ENCODE results near the gene HRH3.

The HRH3 gene

DNA sequence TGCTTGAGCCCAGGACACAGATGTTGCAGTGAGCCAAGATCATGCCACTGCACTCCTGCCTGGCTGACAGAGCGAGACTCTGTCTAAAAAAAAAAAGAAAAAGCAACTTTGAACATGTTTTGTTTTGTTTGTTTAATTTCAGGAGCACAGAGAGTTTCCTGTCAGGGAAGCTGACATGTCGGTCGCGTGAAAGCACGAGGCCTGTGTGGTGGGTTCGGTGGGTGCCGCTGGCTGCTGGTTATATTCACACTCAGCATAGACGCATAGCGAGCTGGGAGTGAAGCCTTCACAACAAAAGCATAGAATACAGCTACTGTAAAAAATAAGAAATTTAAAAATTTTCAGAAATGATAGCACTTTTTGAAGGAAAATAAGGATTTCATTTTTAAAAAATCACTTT lies 22.8 kb downstream of the HRH3 start:
- DNase-seq = no peak

DNA sequence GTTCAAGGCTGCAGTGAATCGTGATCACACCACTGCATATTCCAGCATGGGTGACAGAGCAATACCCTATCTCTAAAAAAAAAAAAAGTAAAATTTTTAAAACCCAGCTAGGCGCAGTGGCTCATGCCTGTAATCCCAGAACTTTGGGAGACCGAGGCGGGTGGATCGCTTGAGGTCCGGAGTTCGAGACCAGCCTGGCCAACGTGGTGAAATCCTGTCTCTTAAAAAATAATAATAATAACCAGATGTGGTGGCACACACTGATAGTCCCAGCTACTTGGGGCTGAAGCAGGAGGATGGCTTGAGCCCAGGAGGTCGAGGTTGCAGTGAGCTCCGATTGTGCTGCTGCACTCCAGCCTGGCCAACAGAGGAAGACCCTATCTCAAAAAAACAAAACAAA lies 23.8 kb downstream of the HRH3 start:
- no peak for DNase-seq

DNA sequence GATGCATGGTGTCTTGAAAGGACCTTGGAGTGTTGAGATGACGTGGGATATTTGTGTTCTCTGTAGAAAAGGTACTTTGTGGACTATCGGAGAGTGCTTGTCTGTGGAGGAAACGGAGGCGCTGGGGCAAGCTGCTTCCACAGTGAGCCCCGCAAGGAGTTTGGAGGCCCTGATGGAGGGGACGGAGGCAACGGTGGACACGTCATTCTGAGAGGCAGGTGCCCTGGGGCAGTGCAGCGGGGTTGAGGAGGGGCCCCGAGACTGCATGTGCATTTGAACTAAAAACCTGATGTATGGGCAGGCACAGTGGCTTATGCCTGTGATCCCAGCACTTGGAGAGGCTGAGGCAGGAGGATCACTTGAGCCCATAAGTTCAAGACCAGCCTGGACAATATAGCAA lies 24.3 kb downstream of the HRH3 start:
- no peak for DNase-seq

- DNase-seq = no peak
Measured at GRCh38 chr20:62195075-62195405, 25.0 kb downstream of the HRH3 start.

GRCh38 chr20:62193079-62194025 lies 26.7 kb downstream of the HRH3 start:
- DNase-seq = no peak

GRCh38 chr20:62192635-62193034 lies 27.4 kb downstream of the HRH3 start:
- DNase-seq = no peak

GRCh38 chr20:62191781-62192559 lies 28.1 kb downstream of the HRH3 start:
- no peak for DNase-seq

DNA sequence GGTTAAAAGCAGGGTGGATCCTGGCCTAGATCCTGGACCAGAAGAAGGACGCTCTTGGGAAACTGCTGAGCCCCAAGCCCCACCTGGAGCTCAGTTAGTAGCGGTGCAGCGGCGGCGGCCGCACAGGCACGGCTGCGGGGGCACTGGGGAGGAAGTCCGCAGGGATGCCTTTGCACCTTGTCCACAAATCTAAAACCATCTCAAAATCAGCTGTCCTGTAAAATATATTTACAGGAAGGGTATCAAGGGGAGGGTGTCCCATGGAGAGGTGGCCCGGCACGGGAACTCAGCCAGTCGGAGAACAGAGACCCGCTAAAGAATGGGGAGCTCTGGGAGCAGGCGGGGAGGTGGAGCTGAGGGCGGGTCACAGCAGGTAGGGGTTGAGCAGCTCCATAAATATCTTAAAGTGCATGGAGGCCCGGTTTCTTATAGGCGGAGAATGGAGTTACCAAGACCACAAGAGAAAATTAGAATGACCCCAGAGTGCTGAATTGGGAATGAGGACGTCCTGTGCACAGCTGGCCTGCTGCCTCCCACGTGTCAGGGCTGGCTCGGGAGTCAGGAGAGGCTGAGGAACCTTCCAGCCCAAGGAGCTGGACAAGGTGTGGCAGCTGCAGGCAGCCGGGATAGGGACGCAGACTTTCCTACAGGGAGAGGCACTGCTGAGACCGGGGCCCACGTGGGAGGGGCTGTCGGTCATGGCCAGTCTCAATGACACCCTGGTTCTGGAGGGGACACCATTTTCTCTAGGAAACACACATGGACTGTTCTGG lies 29.3 kb downstream of the HRH3 start:
- DNase-seq = no peak

GRCh38 chr20:62186887-62187866 lies 32.9 kb downstream of the HRH3 start:
- DNase-seq = no peak

GRCh38 chr20:62186096-62186426 lies 34.0 kb downstream of the HRH3 start:
- DNase-seq = no peak

DNA sequence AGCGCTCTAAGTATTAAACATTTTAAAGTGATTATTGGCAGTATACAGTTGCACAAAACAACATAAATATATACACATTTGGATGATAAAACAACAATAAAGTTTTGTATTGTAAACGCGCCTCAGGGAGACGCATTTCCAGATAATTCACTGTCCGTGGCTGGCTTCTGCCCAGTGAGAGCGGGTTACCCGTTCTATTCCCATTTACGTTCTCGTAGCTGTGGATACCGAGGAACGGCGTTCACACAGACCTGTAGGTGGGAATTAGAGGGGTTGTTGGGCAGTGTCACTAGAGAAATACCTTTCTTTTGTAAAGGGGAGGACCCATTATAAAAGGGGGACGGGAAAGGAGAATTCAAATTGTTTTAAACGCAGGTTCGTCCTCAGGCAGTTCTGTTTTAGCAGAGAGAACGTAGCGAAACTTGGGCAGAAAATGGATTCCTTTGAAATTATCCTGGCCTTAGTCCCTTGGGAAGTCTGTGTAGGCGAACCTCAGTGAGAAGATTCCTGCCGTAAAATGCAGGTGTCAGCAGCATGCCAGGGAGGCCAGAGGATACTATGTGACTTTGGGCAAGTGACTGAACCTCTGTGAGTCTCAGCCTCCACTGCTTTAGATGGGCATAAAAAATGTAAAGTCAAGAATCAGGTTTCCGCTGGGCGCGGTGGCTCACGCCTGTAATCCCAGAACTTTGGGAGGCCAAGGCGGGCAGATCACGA lies 36.5 kb downstream of the HRH3 start:
- DNase-seq = no peak

GRCh38 chr20:62182469-62183425 lies 37.3 kb downstream of the HRH3 start, which contains the start of gene MTG2:
TSS of gene MTG2 (plus strand) at chr20:62183028. CDS start at chr20:62193421, 10,393 bp downstream.
- peak; percentile 96 for DNase-seq

DNA sequence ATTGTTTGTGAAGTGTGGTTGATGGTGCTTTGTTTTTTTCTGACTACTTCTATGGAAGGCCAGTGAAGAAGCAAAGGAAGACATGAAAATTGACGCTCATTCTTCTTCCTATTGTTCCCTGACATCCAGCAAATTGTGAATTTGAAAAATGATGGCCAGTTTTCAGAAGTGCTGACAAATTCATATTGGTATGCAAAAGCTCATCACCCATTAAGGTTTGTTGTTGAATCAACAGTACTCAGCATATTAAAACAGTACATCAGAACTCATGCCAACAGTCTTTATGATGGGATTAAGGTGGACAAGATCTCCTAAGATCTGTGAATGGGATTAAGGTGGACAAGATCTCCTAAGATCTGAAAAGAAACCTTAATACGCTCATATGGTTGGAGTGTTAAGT lies 38.3 kb downstream of the HRH3 start:
- no peak for DNase-seq

DNA sequence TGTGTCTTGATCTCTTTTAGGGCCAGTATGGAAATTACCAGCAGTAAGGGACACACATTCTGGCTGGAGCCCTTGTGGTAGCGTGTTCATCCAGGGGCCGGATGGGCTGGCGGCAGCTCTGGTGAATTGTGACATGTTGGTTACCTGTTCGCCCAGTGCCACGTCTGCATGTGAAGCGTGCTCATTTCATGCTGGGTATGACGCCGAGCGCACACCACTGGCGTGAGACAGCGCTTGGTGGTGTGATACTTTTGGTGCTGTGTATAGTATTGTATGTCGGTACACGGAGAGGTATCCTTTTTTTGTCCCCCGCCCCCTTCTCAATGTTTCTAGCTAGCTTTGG lies 40.9 kb downstream of the HRH3 start:
- DNase-seq = no peak

GRCh38 chr20:62178316-62179161 lies 41.5 kb downstream of the HRH3 start:
- DNase-seq = no peak

DNA sequence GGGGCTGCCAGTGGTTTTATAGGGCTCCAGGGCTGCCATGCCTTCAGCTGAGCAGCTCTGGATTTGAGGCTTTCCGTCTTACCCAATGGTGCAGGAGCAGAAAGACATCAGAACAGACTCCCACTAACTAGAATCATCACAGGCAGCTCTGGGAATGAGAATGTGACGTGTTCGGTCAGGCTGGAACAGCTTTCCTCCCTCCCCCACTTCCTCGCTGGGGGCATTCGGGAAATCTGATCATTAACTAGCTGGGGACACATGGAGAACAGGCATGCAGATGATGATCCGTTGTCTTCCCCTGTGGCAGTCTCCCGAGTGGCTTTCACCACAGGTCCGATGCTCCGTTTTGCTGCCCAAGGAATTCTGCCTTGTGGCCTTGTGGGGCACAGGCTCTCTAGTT lies 42.8 kb downstream of the HRH3 start:
- no peak for DNase-seq

DNA sequence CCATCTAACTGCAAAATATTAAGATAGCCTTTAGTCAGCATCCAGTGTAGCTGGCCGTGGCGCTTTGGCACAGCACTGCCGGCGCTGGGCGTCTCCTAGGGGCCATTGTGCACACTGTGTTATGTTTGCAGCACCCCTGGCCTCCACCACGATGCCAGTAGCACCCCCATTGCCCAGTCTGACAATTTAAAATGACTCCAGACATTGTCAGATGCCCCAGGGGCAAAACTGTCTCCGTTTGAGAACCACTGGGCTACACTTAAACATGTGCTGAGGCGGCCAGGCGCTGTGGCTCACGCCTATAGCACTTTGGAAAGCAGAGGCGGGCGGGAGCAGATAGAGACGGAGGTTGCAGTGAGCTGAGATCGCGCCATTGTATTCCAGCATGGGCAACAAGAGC lies 43.2 kb downstream of the HRH3 start:
- no peak for DNase-seq

- DNase-seq = no peak
Measured at GRCh38 chr20:62175711-62176110, 44.4 kb downstream of the HRH3 start.

GRCh38 chr20:62174870-62175624 lies 45.0 kb downstream of the HRH3 start:
- DNase-seq = no peak
